Osteocyte (in vitro differentiated cells): Measurements from ENCODE around the gene CDKL4. TPM values are rescaled to one million over a fixed set of nuclear protein-coding genes. Genes with fewer than 3 reads are reported as not detected.

ENCODE experiments used
- DNase-seq: peaks from one replicate; pipeline ENCODE4 v3.0.0; 2021; ENCODE audit warnings: mixed read lengths; ENCODE audit not compliant: unreplicated experiment; ENCODE audit errors: extremely low spot score
- H3K27ac Mint-ChIP-seq: one replicate; pipeline ENCODE4 v1.8.0; 2021; ENCODE audit warnings: mild to moderate bottlenecking, mixed read lengths; ENCODE audit not compliant: unreplicated experiment
- H3K27me3 Mint-ChIP-seq: one replicate; pipeline ENCODE4 v1.8.0; 2021; ENCODE audit warnings: mixed read lengths; ENCODE audit not compliant: unreplicated experiment
- H3K36me3 Mint-ChIP-seq: one replicate; pipeline ENCODE4 v1.8.0; 2021; ENCODE audit warnings: mixed read lengths; ENCODE audit not compliant: unreplicated experiment
- H3K4me1 Mint-ChIP-seq: one replicate; pipeline ENCODE4 v1.8.0; 2021; ENCODE audit warnings: mixed read lengths; ENCODE audit not compliant: unreplicated experiment
- H3K4me3 Mint-ChIP-seq: one replicate; pipeline ENCODE4 v1.8.0; 2021; ENCODE audit warnings: mild to moderate bottlenecking, moderate library complexity, mixed read lengths; ENCODE audit not compliant: unreplicated experiment
- H3K9me3 Mint-ChIP-seq: one replicate; pipeline ENCODE4 v1.8.0; 2021; ENCODE audit warnings: mixed read lengths; ENCODE audit not compliant: unreplicated experiment
- total RNA-seq: library from RNA; stranded (reverse); gene quantifications from 2 replicates; pipeline ENCODE4 v1.2.1, GENCODE V29; 2021
- TF ChIP-seq, protein P1 (sequence below): fragments of 200-600 bp; sonication (generic); IDR thresholded peaks from 2 replicates; pipeline ENCODE4 v1.5.0; 2021; ENCODE audit warnings: antibody characterized with exemption, mild to moderate bottlenecking, moderate library complexity

The CDKL4 gene
- total RNA-seq, 1 donor from 2014 or later, result 0.83 TPM

DNA sequence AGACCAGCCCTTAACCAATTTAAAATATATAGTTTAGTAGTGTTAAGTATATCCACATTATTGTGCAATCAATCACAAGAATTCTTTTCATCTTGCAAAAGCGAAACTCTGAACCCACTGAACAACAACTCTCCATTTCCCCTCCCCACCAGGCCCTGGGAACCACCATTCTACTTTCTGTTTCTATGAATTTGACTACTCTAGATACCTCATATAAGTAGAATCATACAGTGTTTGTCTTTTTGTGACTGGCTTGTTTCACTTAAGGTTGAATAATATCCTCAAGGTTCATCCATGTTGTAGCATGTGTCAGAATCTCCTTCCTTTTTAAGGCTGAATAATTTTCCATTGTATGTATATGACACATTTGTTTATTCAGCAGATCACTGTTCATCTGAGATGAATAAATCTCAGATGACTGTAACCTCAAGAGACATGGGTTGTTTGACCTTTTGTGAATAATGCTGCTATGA is 114.8 kb downstream of the CDKL4 start:
- no peak overlapping the region for H3K4me3 Mint-ChIP-seq
- no peak for DNase-seq
- H3K27ac Mint-ChIP-seq, result no peak overlapping the region
- H3K4me1 Mint-ChIP-seq, result peaks cover 17% of the 10 kb centered on the region
- no peaks in the 10 kb centered on the region for H3K36me3 Mint-ChIP-seq
- TF ChIP-seq, protein P1, sequence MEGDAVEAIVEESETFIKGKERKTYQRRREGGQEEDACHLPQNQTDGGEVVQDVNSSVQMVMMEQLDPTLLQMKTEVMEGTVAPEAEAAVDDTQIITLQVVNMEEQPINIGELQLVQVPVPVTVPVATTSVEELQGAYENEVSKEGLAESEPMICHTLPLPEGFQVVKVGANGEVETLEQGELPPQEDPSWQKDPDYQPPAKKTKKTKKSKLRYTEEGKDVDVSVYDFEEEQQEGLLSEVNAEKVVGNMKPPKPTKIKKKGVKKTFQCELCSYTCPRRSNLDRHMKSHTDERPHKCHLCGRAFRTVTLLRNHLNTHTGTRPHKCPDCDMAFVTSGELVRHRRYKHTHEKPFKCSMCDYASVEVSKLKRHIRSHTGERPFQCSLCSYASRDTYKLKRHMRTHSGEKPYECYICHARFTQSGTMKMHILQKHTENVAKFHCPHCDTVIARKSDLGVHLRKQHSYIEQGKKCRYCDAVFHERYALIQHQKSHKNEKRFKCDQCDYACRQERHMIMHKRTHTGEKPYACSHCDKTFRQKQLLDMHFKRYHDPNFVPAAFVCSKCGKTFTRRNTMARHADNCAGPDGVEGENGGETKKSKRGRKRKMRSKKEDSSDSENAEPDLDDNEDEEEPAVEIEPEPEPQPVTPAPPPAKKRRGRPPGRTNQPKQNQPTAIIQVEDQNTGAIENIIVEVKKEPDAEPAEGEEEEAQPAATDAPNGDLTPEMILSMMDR, result no peak
- no peaks in the 10 kb centered on the region for H3K27me3 Mint-ChIP-seq
- H3K9me3 Mint-ChIP-seq, result no peaks in the 10 kb centered on the region

DNA sequence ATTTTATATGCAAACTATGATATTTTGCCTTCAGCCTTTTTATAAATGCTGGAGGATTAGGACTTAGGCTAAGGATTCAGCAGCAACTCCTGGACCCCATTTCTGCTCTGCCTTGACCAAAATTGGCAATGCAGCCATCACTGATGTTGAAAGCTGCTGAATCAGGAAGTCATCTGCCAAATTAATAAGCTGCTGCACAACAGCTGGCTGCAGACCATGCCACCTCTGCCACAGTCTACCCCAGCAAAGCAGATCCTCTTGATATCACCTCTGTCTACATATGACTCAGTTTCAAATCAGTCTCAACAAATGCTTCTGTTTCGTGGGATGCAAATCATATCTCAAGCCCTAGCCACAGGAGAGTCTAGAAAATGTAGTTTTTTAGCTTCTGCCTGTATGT is 115.8 kb downstream of the CDKL4 start:
- TF ChIP-seq, protein P1, result no peak
- no peak overlapping the region for H3K27ac Mint-ChIP-seq
- H3K4me3 Mint-ChIP-seq, result no peak overlapping the region
- no peaks in the 10 kb centered on the region for H3K9me3 Mint-ChIP-seq
- H3K4me1 Mint-ChIP-seq, result peaks cover 27% of the 10 kb centered on the region
- H3K27me3 Mint-ChIP-seq, result no peaks in the 10 kb centered on the region
- H3K36me3 Mint-ChIP-seq, result no peaks in the 10 kb centered on the region
- DNase-seq, result no peak

Other genes with a start within 250 kb of the CDKL4 start
- gene SOS1, start 122.9 kb downstream of the CDKL4 start, total RNA-seq, result 35.6 and 36.8 TPM in 2 replicates
- 35.0 and 47.9 TPM in 2 replicates for gene MAP4K3, start 193.3 kb upstream of the CDKL4 start, total RNA-seq